Measurements from ENCODE around the gene AIFM3.

Gene AIFM3

GRCh38 chr22:20965888-20966855, 883 bp upstream of the AIFM3 start:
- Histone ChIP-seq H3K79me2 (ENCODE audit: low read length) (no peaks in the 10 kb centered on the region), H3K4me3 (ENCODE audit: low read length) (no peak overlapping the region), H3K36me3 (replicated peaks; ENCODE audit: low read depth, low read length) (no peaks in the 10 kb centered on the region), H3K9ac (ENCODE audit: low read length) (no peak overlapping the region), H3K9me3 (ENCODE audit: insufficient read depth, low read length) (no peaks in the 10 kb centered on the region), H3K4me1 (ENCODE audit: low read length) (peaks cover 15% of the 10 kb centered on the region), H3K27me3 (ENCODE audit: low read depth, low read length) (peaks cover 20% of the 10 kb centered on the region), H3K27ac (ENCODE audit: low read length) (no peak overlapping the region), H4K20me1 (ENCODE audit: insufficient read depth, low read length) (no peaks in the 10 kb centered on the region), H2AFZ (ENCODE audit: low read depth, low read length) (no peak overlapping the region), H3K4me2 (ENCODE audit: low read length) (0 out of 2 replicates have a peak overlapping the region, but pooled peaks have one; percentile 96)
- no peak for TF ChIP-seq EZH2phosphoT487 (IDR thresholded peaks at IDR 0.05; ENCODE audit: low read depth)
- TF ChIP-seq, protein P1, sequence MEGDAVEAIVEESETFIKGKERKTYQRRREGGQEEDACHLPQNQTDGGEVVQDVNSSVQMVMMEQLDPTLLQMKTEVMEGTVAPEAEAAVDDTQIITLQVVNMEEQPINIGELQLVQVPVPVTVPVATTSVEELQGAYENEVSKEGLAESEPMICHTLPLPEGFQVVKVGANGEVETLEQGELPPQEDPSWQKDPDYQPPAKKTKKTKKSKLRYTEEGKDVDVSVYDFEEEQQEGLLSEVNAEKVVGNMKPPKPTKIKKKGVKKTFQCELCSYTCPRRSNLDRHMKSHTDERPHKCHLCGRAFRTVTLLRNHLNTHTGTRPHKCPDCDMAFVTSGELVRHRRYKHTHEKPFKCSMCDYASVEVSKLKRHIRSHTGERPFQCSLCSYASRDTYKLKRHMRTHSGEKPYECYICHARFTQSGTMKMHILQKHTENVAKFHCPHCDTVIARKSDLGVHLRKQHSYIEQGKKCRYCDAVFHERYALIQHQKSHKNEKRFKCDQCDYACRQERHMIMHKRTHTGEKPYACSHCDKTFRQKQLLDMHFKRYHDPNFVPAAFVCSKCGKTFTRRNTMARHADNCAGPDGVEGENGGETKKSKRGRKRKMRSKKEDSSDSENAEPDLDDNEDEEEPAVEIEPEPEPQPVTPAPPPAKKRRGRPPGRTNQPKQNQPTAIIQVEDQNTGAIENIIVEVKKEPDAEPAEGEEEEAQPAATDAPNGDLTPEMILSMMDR (IDR thresholded peaks at IDR 0.05; ENCODE audit: low read depth, low read length) = no peak

- TF ChIP-seq, protein P1 (IDR thresholded peaks at IDR 0.05; ENCODE audit: low read depth, low read length) = no peak
- TF ChIP-seq EZH2phosphoT487 (IDR thresholded peaks at IDR 0.05; ENCODE audit: low read depth) = no peak
- H3K79me2 ChIP-seq (ENCODE audit: low read length) = no peaks in the 10 kb centered on the region
- no peak overlapping the region for H2AFZ ChIP-seq (ENCODE audit: low read depth, low read length)
- H3K4me2 ChIP-seq (ENCODE audit: low read length) = no peak overlapping the region
- peaks cover 15% of the 10 kb centered on the region for H3K4me1 ChIP-seq (ENCODE audit: low read length)
- no peak overlapping the region for H3K27ac ChIP-seq (ENCODE audit: low read length)
- no peaks in the 10 kb centered on the region for H3K36me3 ChIP-seq (replicated peaks; ENCODE audit: low read depth, low read length)
- no peak overlapping the region for H3K4me3 ChIP-seq (ENCODE audit: low read length)
- peaks cover 20% of the 10 kb centered on the region for H3K27me3 ChIP-seq (ENCODE audit: low read depth, low read length)
- H4K20me1 ChIP-seq (ENCODE audit: insufficient read depth, low read length) = no peaks in the 10 kb centered on the region
- H3K9ac ChIP-seq (ENCODE audit: low read length) = no peak overlapping the region
- no peaks in the 10 kb centered on the region for H3K9me3 ChIP-seq (ENCODE audit: insufficient read depth, low read length)
These were observed 699 bp downstream of the AIFM3 start for GRCh38 chr22:20967697-20968211.

DNA sequence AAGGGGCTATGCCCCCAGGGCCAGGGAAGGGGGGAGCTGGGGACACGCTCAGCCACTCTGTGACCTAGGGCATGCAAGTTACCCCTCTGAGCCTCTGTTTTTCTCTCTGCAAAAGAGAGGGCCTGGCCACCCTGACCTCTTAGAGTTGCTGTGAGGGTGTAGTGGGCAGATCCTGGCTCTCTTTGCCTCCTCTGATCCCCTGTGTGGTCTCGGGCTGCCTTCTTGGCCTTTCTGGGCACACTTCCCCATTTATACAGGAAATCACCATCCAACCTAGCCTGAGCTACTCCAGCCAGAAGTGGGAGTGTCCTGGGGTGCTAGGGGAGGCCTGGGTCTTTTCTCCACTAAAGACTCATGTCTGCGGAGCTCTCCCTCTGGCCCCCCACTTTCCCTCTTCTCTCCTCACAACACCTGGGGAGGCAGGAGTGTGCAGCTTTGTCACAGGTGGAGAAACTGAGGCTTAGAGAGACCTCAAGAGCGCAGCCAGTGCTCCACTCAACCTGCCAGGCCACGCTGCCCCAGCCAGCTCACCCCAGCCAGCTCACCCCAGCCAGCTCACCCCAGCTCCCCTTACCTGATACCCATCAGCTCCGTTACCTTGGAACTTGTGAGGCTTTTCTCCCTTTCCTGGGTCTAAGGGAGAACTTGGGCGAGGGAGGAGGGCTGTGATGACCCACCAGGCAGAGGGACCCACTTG, 1.4 kb downstream of the AIFM3 start:
- H3K27me3 ChIP-seq (ENCODE audit: low read depth, low read length) = peaks cover 20% of the 10 kb centered on the region
- TF ChIP-seq EZH2phosphoT487 (IDR thresholded peaks at IDR 0.05; ENCODE audit: low read depth) = no peak
- TF ChIP-seq, protein P1 (IDR thresholded peaks at IDR 0.05; ENCODE audit: low read depth, low read length) = no peak
- no peaks in the 10 kb centered on the region for H3K79me2 ChIP-seq (ENCODE audit: low read length)
- no peak overlapping the region for H3K27ac ChIP-seq (ENCODE audit: low read length)
- H3K4me2 ChIP-seq (ENCODE audit: low read length) = peak overlapping the region; percentile 28
- H3K4me3 ChIP-seq (ENCODE audit: low read length) = no peak overlapping the region
- no peaks in the 10 kb centered on the region for H3K9me3 ChIP-seq (ENCODE audit: insufficient read depth, low read length)
- no peak overlapping the region; the same call in 1 of the 2 replicates for H2AFZ ChIP-seq (ENCODE audit: low read depth, low read length)
- peaks cover 15% of the 10 kb centered on the region for H3K4me1 ChIP-seq (ENCODE audit: low read length)
- no peaks in the 10 kb centered on the region for H4K20me1 ChIP-seq (ENCODE audit: insufficient read depth, low read length)
- no peak overlapping the region for H3K9ac ChIP-seq (ENCODE audit: low read length)
- H3K36me3 ChIP-seq (replicated peaks; ENCODE audit: low read depth, low read length) = no peaks in the 10 kb centered on the region

All from OCI-LY3 (cell line).